DLD1 (cell line): ENCODE data around the gene CYBRD1.
"Not testable (repeated sequence)": the region's sequence is repeated elsewhere in the genome, so short reads cannot be mapped to it uniquely, and the experiment has no call there.

Experiments used
- in situ Hi-C: cut with HindIII; loops from 2 replicates; pipeline ENCODE4 v1.10.0; 2017; ENCODE audit warnings: low sequenced_read_pairs

Gene CYBRD1

GRCh38 chr2:171522052-171522787 lies at the start of gene CYBRD1:
Gene CYBRD1, plus strand, starts transcription at chr2:171522474. Its CDS starts 72 bp downstream, at chr2:171522546.
- in situ Hi-C loops: no loop called here

DNA sequence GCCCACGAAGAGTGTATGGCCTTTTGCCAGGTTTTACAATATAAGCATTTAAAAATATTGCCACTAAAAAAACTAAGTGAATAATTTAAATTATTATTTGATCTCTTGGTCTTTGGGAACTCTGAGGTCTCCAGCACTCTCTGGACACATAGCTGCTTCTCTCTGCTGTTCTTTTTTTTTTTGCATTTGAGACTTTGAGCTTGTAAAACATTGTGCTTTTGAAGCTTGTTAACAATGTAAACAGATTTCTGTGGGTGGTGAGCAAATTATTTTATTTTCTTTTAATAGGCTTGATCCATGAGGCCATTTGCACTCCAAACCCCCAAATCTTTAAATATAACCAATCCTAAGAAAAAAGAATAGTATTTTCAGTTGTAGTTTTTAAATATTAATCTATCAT lies 46.3 kb upstream of the CYBRD1 start:
- in situ Hi-C loops: no loop called here

DNA sequence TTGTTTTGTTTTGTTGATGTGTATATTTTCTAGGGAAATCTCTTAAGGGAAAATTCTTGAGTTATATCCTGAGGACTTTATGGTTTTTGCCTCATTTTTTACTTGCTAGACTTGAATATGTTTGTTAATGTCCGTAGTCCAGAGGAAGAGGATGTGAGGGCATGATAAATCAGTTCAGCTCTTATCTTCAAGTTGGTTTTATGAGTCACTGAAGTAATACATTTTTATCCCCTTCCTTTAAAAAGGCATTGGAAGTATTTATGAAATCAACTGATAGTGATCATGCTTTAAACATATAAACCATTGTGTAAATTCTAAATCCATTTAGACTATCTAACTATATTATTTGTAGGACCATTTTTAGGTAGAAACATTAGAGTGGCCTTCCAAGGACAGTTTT lies 43.9 kb upstream of the CYBRD1 start:
- in situ Hi-C loops: no loop called here

DNA sequence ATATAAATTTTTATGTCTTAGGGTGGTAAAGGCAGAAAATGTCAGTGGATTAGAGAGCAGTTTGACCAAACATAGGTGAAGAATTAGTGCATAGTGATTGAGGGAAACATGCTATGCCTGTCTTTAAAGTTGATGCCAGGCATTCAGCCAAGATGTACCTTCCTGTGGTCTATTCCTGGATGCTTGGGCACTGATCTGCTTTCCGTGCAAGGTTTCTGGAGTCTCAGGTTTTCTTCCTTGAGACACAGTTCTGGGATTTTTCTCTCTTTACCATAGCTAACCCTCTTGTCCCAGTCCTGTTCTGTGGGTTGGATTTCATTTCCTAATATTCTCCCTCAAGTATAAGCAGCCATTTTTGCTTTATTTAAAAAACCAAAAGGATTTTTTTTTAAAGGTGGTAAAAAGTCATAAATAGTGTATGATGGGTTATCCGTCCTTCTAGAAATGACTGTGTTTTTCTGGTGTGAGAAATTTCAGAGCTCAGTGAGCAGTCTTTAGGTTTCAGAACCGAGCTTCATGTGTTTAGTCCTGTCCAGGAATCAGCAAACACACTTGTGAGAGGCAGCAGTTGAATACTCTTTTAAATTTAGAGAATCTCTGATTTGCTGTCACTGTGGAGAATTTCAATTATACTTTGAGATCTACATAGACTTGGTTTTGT lies 43.0 kb upstream of the CYBRD1 start:
- in situ Hi-C loops: no loop called here

GRCh38 chr2:171480908-171481307 lies 41.4 kb upstream of the CYBRD1 start:
- in situ Hi-C loops: no loop called here

DNA sequence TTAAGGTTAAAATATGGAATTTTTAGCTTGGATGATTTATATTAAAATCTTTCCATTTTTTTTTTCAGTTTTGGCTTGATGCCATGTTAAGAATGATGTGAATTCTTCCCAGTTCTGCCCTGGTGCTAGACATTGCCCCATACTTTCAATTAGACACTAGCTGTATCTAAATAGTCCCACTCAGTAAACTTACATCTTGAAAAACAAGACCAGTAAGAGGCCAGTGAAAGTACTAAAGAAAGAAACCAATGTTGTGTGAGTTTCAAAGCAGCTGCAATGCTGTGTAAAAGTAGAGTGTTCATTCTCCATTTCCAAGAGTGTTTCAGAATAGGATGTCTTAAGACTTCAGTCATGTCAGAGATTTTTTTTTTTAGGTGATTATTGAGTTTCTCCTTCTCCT lies 40.0 kb upstream of the CYBRD1 start:
- in situ Hi-C loops: no loop called here

- in situ Hi-C loops: no loop called here
These were observed 39.4 kb upstream of the CYBRD1 start for GRCh38 chr2:171482877-171483276.

DNA sequence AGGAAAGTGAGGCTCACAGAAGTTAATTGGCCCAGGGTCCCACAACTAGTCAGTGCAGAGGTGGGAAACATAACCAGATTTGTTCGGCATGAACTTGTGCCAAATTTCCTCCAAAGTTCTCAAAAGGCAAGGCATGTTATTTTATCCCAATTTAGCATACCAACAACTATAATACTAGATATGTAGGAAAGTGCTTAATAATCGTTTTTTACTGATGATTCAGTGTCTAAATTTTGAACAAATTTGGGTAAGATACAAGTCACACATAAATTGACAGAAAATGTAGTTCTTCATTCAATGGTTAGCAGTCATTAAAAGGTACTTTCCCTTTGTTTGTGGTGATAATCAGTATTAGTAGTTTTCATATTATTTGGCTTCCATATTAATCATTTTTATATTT lies 38.5 kb upstream of the CYBRD1 start:
- in situ Hi-C loops: no loop called here

DNA sequence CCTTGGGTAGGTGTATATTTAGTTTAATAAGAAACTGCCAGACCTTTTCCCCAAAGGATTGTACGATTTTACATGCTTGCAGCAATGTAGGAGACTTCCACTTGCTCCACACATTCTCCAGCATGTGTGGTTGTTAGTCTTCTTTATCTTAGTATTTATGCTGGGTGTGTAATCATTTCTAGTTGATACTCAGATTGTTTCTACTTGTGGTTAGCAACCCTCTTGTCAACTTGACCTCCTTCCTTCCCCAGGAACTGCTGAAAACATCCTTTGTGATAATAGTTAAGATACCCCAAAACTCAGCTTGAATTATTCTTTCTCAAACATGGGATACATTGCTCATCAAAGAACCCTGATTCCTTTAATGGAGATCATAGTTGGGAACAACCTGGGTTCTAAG lies 37.2 kb upstream of the CYBRD1 start:
- in situ Hi-C loops: no loop called here

- in situ Hi-C loops: no loop called here
These were observed 35.1 kb upstream of the CYBRD1 start for GRCh38 chr2:171487201-171487600.

GRCh38 chr2:171487803-171488259 lies 34.4 kb upstream of the CYBRD1 start:
- in situ Hi-C loops: no loop called here

DNA sequence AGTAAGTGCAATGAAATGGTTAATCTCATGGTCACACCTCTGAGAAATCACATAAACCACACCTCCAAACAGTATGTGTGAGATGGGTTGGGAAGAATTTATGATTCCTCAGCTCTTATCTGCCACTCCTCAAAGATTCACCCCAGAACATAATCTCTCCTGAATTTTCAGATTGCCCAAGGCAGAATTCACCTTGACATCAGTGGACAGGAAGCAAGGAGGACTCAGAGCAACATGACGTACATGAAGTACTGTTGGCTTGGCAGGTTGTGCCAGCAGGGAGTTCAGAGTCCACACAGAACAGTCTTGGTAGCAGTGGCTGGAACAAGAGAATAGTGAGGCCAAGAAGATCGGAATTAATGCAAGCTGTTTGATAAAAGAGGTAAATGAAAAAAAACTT lies 31.7 kb upstream of the CYBRD1 start:
- in situ Hi-C loops: no loop called here

GRCh38 chr2:171491292-171491691 lies 31.0 kb upstream of the CYBRD1 start:
- in situ Hi-C loops: no loop called here

DNA sequence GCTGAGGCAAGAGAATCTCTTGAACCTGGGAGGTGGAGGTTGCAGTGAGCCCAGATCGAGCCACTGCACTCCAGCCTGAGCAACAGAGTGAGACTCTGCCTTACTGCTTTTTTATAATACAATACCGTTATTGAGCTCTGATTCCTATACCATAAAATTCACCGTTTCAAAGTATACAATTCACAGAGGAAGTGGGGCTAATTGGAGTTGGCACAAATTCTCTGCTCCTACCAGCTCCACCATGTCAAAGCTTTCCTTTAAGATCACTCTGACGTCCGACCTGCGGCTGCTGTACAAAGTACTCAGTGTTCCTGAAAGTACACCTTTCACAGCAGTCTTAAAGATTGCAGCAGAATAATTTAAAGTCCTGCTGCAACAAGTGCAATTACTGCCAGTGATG lies 29.6 kb upstream of the CYBRD1 start:
- in situ Hi-C loops: no loop called here

- in situ Hi-C loops: not testable (repeated sequence)
These were observed 24.6 kb upstream of the CYBRD1 start for GRCh38 chr2:171497664-171498063.

DNA sequence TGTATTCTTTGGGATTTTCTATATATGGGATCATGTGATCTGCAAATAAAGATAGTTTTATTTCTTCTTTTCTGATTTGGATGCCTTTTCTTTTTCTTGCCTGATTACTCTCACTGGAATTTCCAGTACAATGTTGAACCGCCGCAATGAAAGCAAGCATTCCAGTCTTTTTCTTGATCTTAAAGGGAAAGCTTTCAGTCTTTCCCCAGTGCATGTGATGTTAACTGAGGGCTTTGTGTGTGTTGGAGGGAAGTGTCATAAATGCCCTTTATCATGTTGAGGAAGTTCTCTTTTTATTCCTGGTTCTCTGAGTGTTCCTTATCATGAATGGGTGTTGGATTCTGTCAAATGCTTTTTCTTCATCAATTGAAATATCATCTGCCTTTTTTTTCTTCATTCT lies 16.9 kb upstream of the CYBRD1 start:
- in situ Hi-C loops: no loop called here

DNA sequence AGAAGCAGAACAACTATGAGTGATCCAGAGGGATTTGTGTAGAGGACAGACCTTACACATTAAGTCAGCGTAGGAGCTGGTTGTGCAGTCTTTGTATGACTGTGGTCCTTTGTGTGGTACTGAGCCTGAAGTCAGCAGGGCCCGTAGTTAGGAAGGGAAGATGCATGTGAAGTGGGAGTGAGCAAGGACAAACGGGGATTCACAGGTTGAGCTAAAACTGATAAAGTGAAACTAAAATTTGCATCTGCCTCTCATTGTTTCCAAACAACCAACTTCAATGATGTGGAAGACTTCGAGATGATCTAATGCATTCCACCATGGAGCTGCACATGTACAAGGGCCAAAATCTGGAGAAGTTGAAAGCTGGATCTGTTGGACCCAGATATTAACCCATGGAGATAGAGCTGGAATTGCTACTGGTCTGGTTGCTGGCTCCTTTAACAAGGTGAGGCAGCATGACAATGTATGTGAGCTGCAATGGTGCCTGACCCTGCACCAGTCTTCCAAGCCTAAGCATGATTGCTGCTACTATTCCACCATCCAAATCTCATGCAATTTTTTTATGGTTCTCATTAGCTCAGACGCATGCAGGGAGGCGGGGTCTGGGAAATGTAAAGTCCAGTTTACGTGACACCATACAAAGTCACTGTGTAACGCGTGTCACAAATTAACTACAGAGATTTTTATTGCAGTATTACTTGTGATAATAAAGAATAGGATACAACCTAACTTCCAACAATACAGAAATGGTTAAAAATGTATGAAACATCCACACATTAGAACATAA lies 12.1 kb upstream of the CYBRD1 start:
- in situ Hi-C loops: no loop called here

DNA sequence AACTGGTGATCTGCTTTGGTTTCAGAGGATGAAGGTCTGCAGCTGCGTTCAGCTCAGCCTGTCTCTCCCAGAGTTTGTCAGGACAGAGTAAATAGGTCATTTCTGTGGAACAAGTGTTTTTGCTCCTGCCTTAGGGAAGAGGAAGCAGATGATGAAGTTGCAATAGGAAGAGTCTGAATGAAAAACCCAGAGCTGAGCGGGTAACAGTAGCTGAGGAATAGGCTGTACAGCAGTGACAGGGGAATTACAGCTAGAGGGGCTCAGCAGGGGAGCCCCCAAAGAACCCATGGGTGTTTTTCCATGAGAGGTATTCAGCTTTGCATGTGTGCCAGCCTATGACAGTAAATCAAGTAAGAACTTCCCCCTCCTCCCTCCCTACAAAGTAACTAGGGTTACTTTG lies 10.3 kb upstream of the CYBRD1 start:
- in situ Hi-C loops: no loop called here

- in situ Hi-C loops: no loop called here
These were observed 9.5 kb upstream of the CYBRD1 start for GRCh38 chr2:171512683-171513195.

- in situ Hi-C loops: no loop called here
These were observed 8.5 kb upstream of the CYBRD1 start for GRCh38 chr2:171513719-171514160.

GRCh38 chr2:171514908-171515582 lies 7.2 kb upstream of the CYBRD1 start:
- in situ Hi-C loops: no loop called here
